K562 (cell line): ENCODE results near the gene YWHAB. TPM values are rescaled to one million over a fixed set of nuclear protein-coding genes. Genes with fewer than 3 reads are reported as not detected.

Source experiments
- CEBPG ChIP-seq, 3 experiments: fragments of 200-800 bp in 1 of 3; sonication (Bioruptor generic) in 1 of 3; sonication (generic) in 1 of 3; formaldehyde crosslinking in 1 of 3; IDR thresholded peaks in 2 of 3; conservative IDR thresholded peaks in 1 of 3; 2 replicates each; pipeline versions ENCODE4 v1.6.1 to v1.8.0; 2016 to 2022; ENCODE audit warnings: missing compliant biosample characterization in 2 of 3, missing genetic modification characterization in 2 of 3, mild to moderate bottlenecking in 1 of 3, missing genetic modification reagents in 1 of 3
- MNT ChIP-seq, 2 experiments: fragments of 450-650 bp; conservative IDR thresholded peaks; 2 replicates each; pipeline ENCODE4 v1.6.1; 2017; ENCODE audit warnings: mild to moderate bottlenecking in 2 of 2, moderate library complexity in 2 of 2
- POLR2A ChIP-seq: fragments of 450-650 bp; conservative IDR thresholded peaks from 2 replicates; pipeline ENCODE4 v1.6.1; 2016
- POLR2AphosphoS2 ChIP-seq: IDR thresholded peaks from 2 replicates; pipeline ENCODE4 v1.6.1; 2012; ENCODE audit warnings: low read length, improper control_type of control experiment
- POLR2B ChIP-seq: fragments of 450-650 bp; IDR thresholded peaks from 2 replicates; pipeline ENCODE4 v1.6.1; 2018; ENCODE audit warnings: low read depth; ENCODE audit not compliant: partially characterized antibody
- RB1 ChIP-seq: fragments of 450-650 bp; IDR thresholded peaks from 2 replicates; pipeline ENCODE4 v1.6.1; 2017; ENCODE audit warnings: low read depth, mild to moderate bottlenecking
- SIN3A ChIP-seq, 2 experiments: fragments of 150-350 bp in 1 of 2; IDR thresholded peaks; 2 replicates each; pipeline ENCODE4 v1.6.1; 2011 to 2016; ENCODE audit warnings: borderline replicate concordance in 2 of 2, low read depth in 2 of 2, low read length in 2 of 2, mild to moderate bottlenecking in 2 of 2, moderate library complexity in 2 of 2; ENCODE audit not compliant: control insufficient read depth in 1 of 2
- TAF1 ChIP-seq: IDR thresholded peaks from 2 replicates; pipeline ENCODE4 v1.6.1; 2011; ENCODE audit warnings: mild to moderate bottlenecking, low read length, moderate library complexity; ENCODE audit not compliant: insufficient read depth, control insufficient read depth, severe bottlenecking; ENCODE audit errors: extremely low read depth
- THRA ChIP-seq: fragments of 450-650 bp; IDR thresholded peaks from 2 replicates; pipeline ENCODE4 v1.6.1; 2017; ENCODE audit warnings: mild to moderate bottlenecking, moderate library complexity
- ZFP36 ChIP-seq: fragments of 150-350 bp; IDR thresholded peaks from 2 replicates; pipeline ENCODE4 v1.6.1; 2018; ENCODE audit warnings: low read length, low read depth; ENCODE audit not compliant: partially characterized antibody
- ZNF12 ChIP-seq: sonication (generic); formaldehyde crosslinking; IDR thresholded peaks from 2 replicates; pipeline ENCODE4 v1.4.0; 2020; ENCODE audit warnings: mild to moderate bottlenecking, missing genetic modification reagents
- ZNF407 ChIP-seq: fragments of 450-650 bp; IDR thresholded peaks from 2 replicates; pipeline ENCODE4 v1.6.1; 2016; ENCODE audit warnings: low read depth
- ZNF830 ChIP-seq: fragments of 250-450 bp; sonication (Bioruptor Pico); IDR thresholded peaks from 2 replicates; pipeline ENCODE4 v1.5.0; 2021; ENCODE audit warnings: mild to moderate bottlenecking
- polyA plus RNA-seq, 8 experiments: library from polyadenylated mRNA; depleted of rRNA in 4 of 8; stranded (reverse) in 5 of 8; unstranded in 3 of 8; fragments of >200 nt; fragmentation: Nextera tagmentation in 2 of 8; fragmentation: Illumina TruSeq in 1 of 8; extraction: Ambion mirVana in 2 of 8; extraction: Trizol in 1 of 8; gene quantifications; 2 replicates each; pipeline versions ENCODE4 v1.2.1 to v1.2.3, GENCODE V29; 2011 to 2014; ENCODE audit warnings: inconsistent platforms in 1 of 8, missing spikeins in 1 of 8
- total RNA-seq, 7 experiments: library from RNA; depleted of rRNA in 6 of 7; stranded (reverse); fragments of >200 nt in 6 of 7; fragmentation: Illumina TruSeq in 2 of 7; extraction: Trizol in 2 of 7; gene quantifications; 2 replicates each; pipeline versions ENCODE4 v1.2.1 to v1.2.3, GENCODE V29; 2011 to 2021; ENCODE audit warnings: low replicate concordance in 1 of 7

The YWHAB gene
- total and polyA plus RNA-seq, 9 of the 15 experiments (the other 6 are each of a cell fraction or from before 2014, with no cell fraction given): 60.6 to 185 (median 96.1) TPM

GRCh38 chr20:44909872-44910689 lies 24.6 kb downstream of the YWHAB start, which contains the start of gene PABPC1L (continued):
- no peak for TF ChIP-seq ZNF407
- peak; percentile 43 for TF ChIP-seq TAF1
- peak; percentile 62; the same call in 1 of the 2 replicates for TF ChIP-seq ZNF830 (CRISPR knock-in tag)
- peak; percentile 45 for TF ChIP-seq ZFP36
- TF ChIP-seq SIN3A (IDR thresholded peaks at IDR 0.05; ENCODE audit: borderline replicate concordance in 2 of 2, control insufficient read depth in 1 of 2, low read depth in 2 of 2, low read length in 2 of 2): peak; percentile 66 to 87; a peak in 2 of 4 replicates
- peak; percentile 74 for TF ChIP-seq POLR2B
- TF ChIP-seq THRA: no peak
- peak; percentile 75 to 90 for TF ChIP-seq MNT (conservative IDR thresholded peaks at IDR 0.05)
- no peak for TF ChIP-seq ZNF12 (CRISPR knock-in tag)
- peak; percentile 86 for TF ChIP-seq POLR2A
- no peak for TF ChIP-seq POLR2AphosphoS2
- peak; percentile 41; the same call in 1 of the 2 replicates for TF ChIP-seq CEBPG (CRISPR knock-in tag; IDR thresholded peaks at IDR 0.05)
- TF ChIP-seq CEBPG (tag; conservative IDR thresholded peaks at IDR 0.05 in 1 of 2, IDR thresholded peaks at IDR 0.05 in 1 of 2): no peak
- TF ChIP-seq RB1: peak; percentile 56; the same call in 1 of the 2 replicates
